A549 (cell line): Measurements from ENCODE around the gene LCN2.

Experiments used
- CTCF ChIP-seq: fragments of >200 bp; sonication (Bioruptor Twin); formaldehyde crosslinking; IDR thresholded peaks from 3 replicates; pipeline ENCODE4 v1.5.1; 2016
- HDAC2 ChIP-seq: fragments of 200-600 bp; sonication (generic); IDR thresholded peaks from 2 replicates; pipeline ENCODE4 v1.6.1; 2016
- POLR2AphosphoS2 ChIP-seq: conservative IDR thresholded peaks from 2 replicates; pipeline ENCODE4 v1.6.1; 2012; ENCODE audit warnings: low read length, improper control_type of control experiment, inconsistent platforms
- RCOR1 ChIP-seq: fragments of 150-350 bp; IDR thresholded peaks from 2 replicates; pipeline ENCODE4 v1.6.1; 2014; ENCODE audit warnings: antibody characterized with exemption, low read length, low read depth
- SMC3 ChIP-seq: fragments of >200 bp; sonication (Bioruptor Twin); formaldehyde crosslinking; IDR thresholded peaks from 3 replicates; pipeline ENCODE4 v1.6.1; 2018; ENCODE audit warnings: inconsistent platforms
- USF2 ChIP-seq: fragments of 450-650 bp; IDR thresholded peaks from 2 replicates; pipeline ENCODE4 v1.6.1; 2014; ENCODE audit warnings: antibody characterized with exemption

- TF ChIP-seq SMC3 (no peak), HDAC2 (no peak), CTCF (no peak), RCOR1 (no peak), POLR2AphosphoS2 (no peak), USF2 (no peak)
Observed at GRCh38 chr9:128169492-128169891, 20.2 kb downstream of the LCN2 start.
